Hepatocyte (in vitro differentiated cells): ENCODE results near the gene TOB2.

Source experiments
- CTCF ChIP-seq: fragments of 200-600 bp; sonication (generic); IDR thresholded peaks from 2 replicates; pipeline ENCODE4 v1.5.1; 2016; ENCODE audit warnings: antibody characterized with exemption, mild to moderate bottlenecking; ENCODE audit not compliant: poor library complexity
- EZH2 ChIP-seq: fragments of 200-600 bp; sonication (generic); IDR thresholded peaks from 2 replicates; pipeline ENCODE4 v1.6.1; 2016; ENCODE audit warnings: antibody characterized with exemption, mild to moderate bottlenecking, borderline replicate concordance
- EZH2phosphoT487 ChIP-seq: fragments of 200-600 bp; sonication (generic); IDR thresholded peaks from one replicate; pipeline ENCODE4 v1.6.1; 2018; ENCODE audit warnings: antibody characterized with exemption, mild to moderate bottlenecking, low read depth, moderate library complexity; ENCODE audit not compliant: unreplicated experiment, severe bottlenecking

- TF ChIP-seq CTCF (no peak), EZH2 (no peak), EZH2phosphoT487 (no peak)
Measured at GRCh38 chr22:41397143-41397811, 49.3 kb downstream of the TOB2 start.
